Smooth muscle cell (in vitro differentiated cells): ENCODE results near the gene HTATSF1. TPM values are rescaled to one million over a fixed set of nuclear protein-coding genes. Genes with fewer than 3 reads are reported as not detected.

Source experiments
- DNase-seq: peaks from one replicate; lab custom pipeline; 2025; ENCODE audit not compliant: unreplicated experiment; lab: John Stamatoyannopoulos, UW
- H2AFZ ChIP-seq: fragments of 200-600 bp; sonication (generic); 2 replicates; pipeline ENCODE4 v1.6.0; 2016; ENCODE audit warnings: antibody characterized with exemption, low read depth, mild to moderate bottlenecking
- H3F3A ChIP-seq: fragments of 200-600 bp; sonication (generic); 2 replicates; pipeline ENCODE4 v1.6.0; 2017; ENCODE audit warnings: antibody characterized with exemption, low read depth
- H3K27ac ChIP-seq: fragments of 200-600 bp; sonication (generic); 2 replicates; pipeline ENCODE4 v1.5.1; 2016; ENCODE audit warnings: low read depth, mild to moderate bottlenecking
- H3K27me3 ChIP-seq: fragments of 200-600 bp; sonication (generic); 2 replicates; pipeline ENCODE4 v1.6.1; 2016; ENCODE audit warnings: low read depth, mild to moderate bottlenecking
- H3K36me3 ChIP-seq: fragments of 200-600 bp; sonication (generic); 2 replicates; pipeline ENCODE4 v1.5.1; 2016; ENCODE audit warnings: low read depth
- H3K4me1 ChIP-seq: fragments of 200-600 bp; sonication (generic); 2 replicates; pipeline ENCODE4 v1.5.1; 2016; ENCODE audit warnings: low read depth
- H3K4me2 ChIP-seq: fragments of 200-600 bp; sonication (generic); 2 replicates; pipeline ENCODE4 v1.6.0; 2016; ENCODE audit warnings: mild to moderate bottlenecking
- H3K4me3 ChIP-seq: fragments of 200-600 bp; sonication (generic); 2 replicates; pipeline ENCODE4 v1.5.1; 2016; ENCODE audit warnings: mild to moderate bottlenecking
- H3K79me2 ChIP-seq: fragments of 200-600 bp; sonication (generic); 2 replicates; pipeline ENCODE4 v1.6.0; 2016; ENCODE audit warnings: low read depth, mild to moderate bottlenecking
- H3K9ac ChIP-seq: fragments of 200-600 bp; sonication (generic); 2 replicates; pipeline ENCODE4 v1.6.0; 2016; ENCODE audit warnings: low read depth
- H3K9me3 ChIP-seq: fragments of 200-600 bp; sonication (generic); replicated peaks from 2 replicates; pipeline ENCODE4 v1.5.1; 2016; ENCODE audit warnings: low read depth
- H4K20me1 ChIP-seq: fragments of 200-600 bp; sonication (generic); 2 replicates; pipeline ENCODE4 v1.6.0; 2016; ENCODE audit warnings: low read depth
- WGBS: methylation state at CpG from one replicate; pipeline ENCODE4 v1.1.7; 2016; ENCODE audit warnings: low lambda C conversion rate; 5-methylcytosine and 5-hydroxymethylcytosine counted together
- polyA plus RNA-seq: library from polyadenylated mRNA; unstranded; fragments of >200 nt; fragmentation: Nextera tagmentation; extraction: Ambion mirVana; gene quantifications from 2 replicates; pipeline ENCODE4 v1.2.1, GENCODE V29; 2016
- total RNA-seq: library from RNA; depleted of rRNA; stranded (reverse); fragments of >200 nt; gene quantifications from 2 replicates; pipeline ENCODE4 v1.2.3, GENCODE V29; 2014
- TF ChIP-seq, protein P1 (sequence below): fragments of 200-600 bp; sonication (generic); IDR thresholded peaks from 2 replicates; pipeline ENCODE4 v1.5.1; 2017; ENCODE audit warnings: borderline replicate concordance, mild to moderate bottlenecking, antibody characterized with exemption; ENCODE audit not compliant: insufficient read depth, poor library complexity, severe bottlenecking

HTATSF1 gene
- total and polyA plus RNA-seq, 2 experiments from 2014 or later: 42.9 to 46.9 TPM

DNA sequence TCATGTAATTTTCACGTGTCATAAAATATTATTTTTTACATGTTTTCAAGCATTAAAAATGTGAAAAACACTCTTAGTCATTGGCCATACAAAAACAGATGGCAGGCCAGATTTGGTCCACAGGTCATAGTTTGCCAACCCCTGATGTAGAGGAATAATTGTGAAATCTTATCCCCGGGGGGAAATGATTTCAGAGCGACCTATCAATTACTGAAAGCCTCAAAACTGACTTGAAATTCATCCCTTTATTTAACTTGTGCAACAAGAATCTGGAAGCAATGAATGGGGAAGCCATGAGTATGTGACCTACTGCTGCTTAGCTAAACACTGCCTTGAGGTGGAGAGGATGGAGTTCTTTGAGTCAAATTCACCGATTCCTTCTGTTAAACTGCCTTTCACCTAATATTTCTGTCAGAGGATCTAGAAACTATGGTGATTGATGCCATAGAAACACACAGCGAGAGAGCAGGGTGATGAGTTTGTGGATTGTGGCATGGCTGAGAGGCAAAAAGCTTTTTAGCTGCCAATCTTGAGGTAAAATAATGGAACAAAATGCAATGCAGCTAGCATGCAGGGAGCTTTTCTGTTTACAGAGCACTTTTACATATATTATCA lies 40.0 kb upstream of the HTATSF1 start:
- H4K20me1 ChIP-seq: no peaks in the 10 kb centered on the region
- TF ChIP-seq, protein P1, sequence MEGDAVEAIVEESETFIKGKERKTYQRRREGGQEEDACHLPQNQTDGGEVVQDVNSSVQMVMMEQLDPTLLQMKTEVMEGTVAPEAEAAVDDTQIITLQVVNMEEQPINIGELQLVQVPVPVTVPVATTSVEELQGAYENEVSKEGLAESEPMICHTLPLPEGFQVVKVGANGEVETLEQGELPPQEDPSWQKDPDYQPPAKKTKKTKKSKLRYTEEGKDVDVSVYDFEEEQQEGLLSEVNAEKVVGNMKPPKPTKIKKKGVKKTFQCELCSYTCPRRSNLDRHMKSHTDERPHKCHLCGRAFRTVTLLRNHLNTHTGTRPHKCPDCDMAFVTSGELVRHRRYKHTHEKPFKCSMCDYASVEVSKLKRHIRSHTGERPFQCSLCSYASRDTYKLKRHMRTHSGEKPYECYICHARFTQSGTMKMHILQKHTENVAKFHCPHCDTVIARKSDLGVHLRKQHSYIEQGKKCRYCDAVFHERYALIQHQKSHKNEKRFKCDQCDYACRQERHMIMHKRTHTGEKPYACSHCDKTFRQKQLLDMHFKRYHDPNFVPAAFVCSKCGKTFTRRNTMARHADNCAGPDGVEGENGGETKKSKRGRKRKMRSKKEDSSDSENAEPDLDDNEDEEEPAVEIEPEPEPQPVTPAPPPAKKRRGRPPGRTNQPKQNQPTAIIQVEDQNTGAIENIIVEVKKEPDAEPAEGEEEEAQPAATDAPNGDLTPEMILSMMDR: no peak
- no peaks in the 10 kb centered on the region for H3K9me3 ChIP-seq
- no peaks in the 10 kb centered on the region for H3K27me3 ChIP-seq
- H3K4me2 ChIP-seq: no peak overlapping the region
- no peak overlapping the region for H3K9ac ChIP-seq
- no peaks in the 10 kb centered on the region for H3K36me3 ChIP-seq
- 63% methylated on average over 5 of the region's 5 CpGs for WGBS
- no peak for DNase-seq
- H3K4me3 ChIP-seq: no peak overlapping the region
- no peaks in the 10 kb centered on the region for H3K4me1 ChIP-seq
- H3F3A ChIP-seq: no peaks in the 10 kb centered on the region
- no peak overlapping the region for H2AFZ ChIP-seq
- no peaks in the 10 kb centered on the region for H3K79me2 ChIP-seq
- no peak overlapping the region for H3K27ac ChIP-seq

- no peak overlapping the region for H3K4me2 ChIP-seq
- 90% methylated on average over 3 of the region's 3 CpGs for WGBS
- no peak overlapping the region for H2AFZ ChIP-seq
- no peak overlapping the region for H3K27ac ChIP-seq
- no peaks in the 10 kb centered on the region for H4K20me1 ChIP-seq
- DNase-seq: no peak
- no peaks in the 10 kb centered on the region for H3F3A ChIP-seq
- no peaks in the 10 kb centered on the region for H3K4me1 ChIP-seq
- no peaks in the 10 kb centered on the region for H3K36me3 ChIP-seq
- no peaks in the 10 kb centered on the region for H3K9me3 ChIP-seq
- no peak overlapping the region for H3K9ac ChIP-seq
- no peaks in the 10 kb centered on the region for H3K27me3 ChIP-seq
- TF ChIP-seq, protein P1: no peak
- H3K79me2 ChIP-seq: no peaks in the 10 kb centered on the region
- H3K4me3 ChIP-seq: no peak overlapping the region
Measured at GRCh38 chrX:136464589-136464988, 32.8 kb upstream of the HTATSF1 start.

DNA sequence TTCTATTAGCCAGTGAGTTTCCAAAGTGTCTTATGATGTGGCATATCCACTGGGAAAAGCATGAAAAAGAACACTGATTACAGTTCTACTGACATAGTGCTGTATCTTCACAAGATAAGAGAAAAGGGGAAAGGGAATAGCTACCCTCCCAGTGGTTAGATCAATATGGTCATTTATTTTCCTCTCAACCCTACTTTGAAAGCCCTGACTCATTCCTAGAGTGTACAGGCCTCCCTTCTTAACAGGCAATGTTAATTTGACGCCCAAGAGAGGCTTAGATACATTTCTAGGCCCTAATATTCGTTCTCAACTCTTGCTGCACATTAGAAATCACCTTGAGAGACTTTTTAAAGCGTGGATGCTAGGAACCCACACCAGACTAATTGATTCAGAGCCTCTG lies 30.1 kb upstream of the HTATSF1 start:
- WGBS: 44% methylated on average over 3 of the region's 3 CpGs
- Histone ChIP-seq H3K79me2 (no peaks in the 10 kb centered on the region), H3K27ac (no peak overlapping the region), H3K9me3 (no peaks in the 10 kb centered on the region), H3K4me2 (no peak overlapping the region), H3F3A (no peaks in the 10 kb centered on the region), H3K4me3 (no peak overlapping the region), H4K20me1 (no peaks in the 10 kb centered on the region), H3K27me3 (no peaks in the 10 kb centered on the region), H3K4me1 (no peaks in the 10 kb centered on the region), H2AFZ (no peak overlapping the region), H3K36me3 (no peaks in the 10 kb centered on the region), H3K9ac (no peak overlapping the region)
- no peak for DNase-seq
- TF ChIP-seq, protein P1: no peak
